Measurements from ENCODE around the gene DNPEP.

The DNPEP gene

GRCh38 chr2:219358170-219359075 lies 29.3 kb downstream of the DNPEP start:
- DNase-seq (ENCODE audit: low read depth): no peak

- DNase-seq (ENCODE audit: low read depth): no peak
These were observed 30.9 kb downstream of the DNPEP start for GRCh38 chr2:219356834-219357233.

- no peak for DNase-seq (ENCODE audit: low read depth)
These were observed 33.1 kb downstream of the DNPEP start for GRCh38 chr2:219354582-219354981.

- DNase-seq (ENCODE audit: low read depth): no peak
These were observed 34.6 kb downstream of the DNPEP start for GRCh38 chr2:219353129-219353528.

GRCh38 chr2:219352448-219353023 lies 35.2 kb downstream of the DNPEP start:
- peak; percentile 48 for DNase-seq (ENCODE audit: low read depth)

- no peak for DNase-seq (ENCODE audit: low read depth)
These were observed 36.9 kb downstream of the DNPEP start for GRCh38 chr2:219350710-219351221.

- no peak for DNase-seq (ENCODE audit: low read depth)
These were observed 37.5 kb downstream of the DNPEP start for GRCh38 chr2:219350215-219350614.

- no peak for DNase-seq (ENCODE audit: low read depth)
These were observed 42.8 kb downstream of the DNPEP start for GRCh38 chr2:219344751-219345430.

GRCh38 chr2:219335373-219335786 lies 52.3 kb downstream of the DNPEP start:
- no peak for DNase-seq (ENCODE audit: low read depth)

- DNase-seq (ENCODE audit: low read depth): no peak
These were observed 53.6 kb downstream of the DNPEP start for GRCh38 chr2:219334076-219334475.

- no peak for DNase-seq (ENCODE audit: low read depth)
These were observed 55.2 kb downstream of the DNPEP start, which contains the start of gene RESP18 for GRCh38 chr2:219332542-219332941. Gene RESP18 (minus strand): TSS chr2:219332744.

GRCh38 chr2:219331560-219332213 lies 56.0 kb downstream of the DNPEP start:
- DNase-seq (ENCODE audit: low read depth): no peak

GRCh38 chr2:219327719-219328118 lies 60.0 kb downstream of the DNPEP start:
- no peak for DNase-seq (ENCODE audit: low read depth)

- DNase-seq (ENCODE audit: low read depth): no peak
These were observed 61.9 kb downstream of the DNPEP start for GRCh38 chr2:219325657-219326315.

- no peak for DNase-seq (ENCODE audit: low read depth)
These were observed 62.6 kb downstream of the DNPEP start for GRCh38 chr2:219325136-219325535.

GRCh38 chr2:219323434-219323833 lies 64.3 kb downstream of the DNPEP start:
- DNase-seq (ENCODE audit: low read depth): no peak
